ENCODE measurements around the gene VPS36. TPM values are rescaled to one million over a fixed set of nuclear protein-coding genes. Genes with fewer than 3 reads are reported as not detected.
"Not testable (repeated sequence)": the region's sequence is repeated elsewhere in the genome, so short reads cannot be mapped to it uniquely, and the experiment has no call there.

The VPS36 gene, protein sequence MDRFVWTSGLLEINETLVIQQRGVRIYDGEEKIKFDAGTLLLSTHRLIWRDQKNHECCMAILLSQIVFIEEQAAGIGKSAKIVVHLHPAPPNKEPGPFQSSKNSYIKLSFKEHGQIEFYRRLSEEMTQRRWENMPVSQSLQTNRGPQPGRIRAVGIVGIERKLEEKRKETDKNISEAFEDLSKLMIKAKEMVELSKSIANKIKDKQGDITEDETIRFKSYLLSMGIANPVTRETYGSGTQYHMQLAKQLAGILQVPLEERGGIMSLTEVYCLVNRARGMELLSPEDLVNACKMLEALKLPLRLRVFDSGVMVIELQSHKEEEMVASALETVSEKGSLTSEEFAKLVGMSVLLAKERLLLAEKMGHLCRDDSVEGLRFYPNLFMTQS
- 26.6 and 31.5 TPM in 2 replicates for total RNA-seq

DNA sequence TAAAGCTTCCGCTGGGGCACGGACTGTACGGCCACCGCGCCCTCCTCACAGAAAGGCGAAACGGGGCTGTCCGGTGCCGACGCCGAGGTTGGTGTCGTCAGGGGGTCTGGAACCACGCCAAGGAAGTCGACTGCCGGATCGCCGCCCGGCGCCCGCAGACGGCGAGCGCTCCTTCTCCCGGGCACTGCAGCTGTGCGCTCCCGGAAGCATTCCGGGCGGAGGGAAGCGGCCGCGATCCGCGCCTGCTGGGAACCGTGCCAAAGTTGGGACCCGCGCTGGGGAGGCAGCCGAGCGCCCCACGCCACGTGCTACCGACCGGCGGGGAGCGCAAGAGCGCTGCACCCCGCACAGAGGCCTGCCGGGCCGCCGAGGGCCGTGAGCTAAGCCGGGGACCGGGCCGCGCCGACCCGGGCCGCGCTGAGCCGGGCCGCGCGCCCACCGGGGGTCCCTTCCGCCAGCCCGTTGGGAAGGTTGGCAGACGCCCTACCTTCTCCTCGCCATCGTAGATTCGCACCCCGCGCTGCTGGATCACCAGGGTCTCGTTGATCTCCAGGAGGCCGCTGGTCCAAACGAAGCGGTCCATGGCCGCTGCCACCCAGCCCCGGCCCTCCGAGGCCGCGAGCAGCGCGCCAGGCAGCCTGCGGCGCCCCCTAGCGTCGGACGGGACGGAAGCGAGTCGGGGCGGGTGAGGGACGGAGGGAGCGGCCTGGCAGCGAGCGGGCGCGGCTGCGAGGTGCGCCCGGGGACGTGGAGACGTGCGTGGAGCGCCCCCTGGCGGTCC lies at the start of gene VPS36:
VPS36 (minus strand) TSS at position 623 of the 781 bp plus-strand sequence; CDS start at position 583, 40 bp downstream.
- DNase-seq (ENCODE audit: low read depth) = peak; percentile 54
- Histone ChIP-seq H3K27me3 (ENCODE audit: control insufficient read depth, insufficient read depth, low read length) (no peaks in the 10 kb centered on the region), H3K36me3 (ENCODE audit: control insufficient read depth, insufficient read depth, low read length) (no peaks in the 10 kb centered on the region), H3K4me3 (ENCODE audit: low read depth, low read length) (peak within 1 kb of the TSS; percentile 71)
- TF ChIP-seq, protein P1, sequence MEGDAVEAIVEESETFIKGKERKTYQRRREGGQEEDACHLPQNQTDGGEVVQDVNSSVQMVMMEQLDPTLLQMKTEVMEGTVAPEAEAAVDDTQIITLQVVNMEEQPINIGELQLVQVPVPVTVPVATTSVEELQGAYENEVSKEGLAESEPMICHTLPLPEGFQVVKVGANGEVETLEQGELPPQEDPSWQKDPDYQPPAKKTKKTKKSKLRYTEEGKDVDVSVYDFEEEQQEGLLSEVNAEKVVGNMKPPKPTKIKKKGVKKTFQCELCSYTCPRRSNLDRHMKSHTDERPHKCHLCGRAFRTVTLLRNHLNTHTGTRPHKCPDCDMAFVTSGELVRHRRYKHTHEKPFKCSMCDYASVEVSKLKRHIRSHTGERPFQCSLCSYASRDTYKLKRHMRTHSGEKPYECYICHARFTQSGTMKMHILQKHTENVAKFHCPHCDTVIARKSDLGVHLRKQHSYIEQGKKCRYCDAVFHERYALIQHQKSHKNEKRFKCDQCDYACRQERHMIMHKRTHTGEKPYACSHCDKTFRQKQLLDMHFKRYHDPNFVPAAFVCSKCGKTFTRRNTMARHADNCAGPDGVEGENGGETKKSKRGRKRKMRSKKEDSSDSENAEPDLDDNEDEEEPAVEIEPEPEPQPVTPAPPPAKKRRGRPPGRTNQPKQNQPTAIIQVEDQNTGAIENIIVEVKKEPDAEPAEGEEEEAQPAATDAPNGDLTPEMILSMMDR (IDR thresholded peaks at IDR 0.05; ENCODE audit: insufficient read depth, low read length, poor library complexity, severe bottlenecking) = peak; percentile 73

DNA sequence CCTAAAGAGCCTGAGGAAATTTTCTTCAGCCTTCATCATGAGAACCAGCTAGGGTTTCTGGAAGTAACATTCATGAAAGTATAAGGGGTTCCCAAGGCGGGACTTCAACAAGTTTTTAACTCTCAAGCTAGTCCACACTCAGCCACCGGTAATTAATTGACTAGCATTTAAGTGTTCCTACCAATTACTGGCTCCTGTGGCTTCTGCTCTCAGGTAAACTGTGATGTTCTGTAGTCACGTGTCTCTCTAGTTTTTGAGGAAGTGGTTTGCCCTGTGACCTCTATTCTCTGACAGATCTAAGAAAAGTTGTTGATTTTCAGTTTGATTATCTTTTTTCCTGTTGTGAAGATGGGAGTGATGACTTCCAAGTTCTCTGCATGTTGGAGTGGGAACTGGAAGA lies 47.5 kb upstream of the VPS36 start:
- not testable (repeated sequence) for H3K36me3 ChIP-seq (ENCODE audit: control insufficient read depth, insufficient read depth, low read length); H3K4me3 ChIP-seq (ENCODE audit: low read depth, low read length); H3K27me3 ChIP-seq (ENCODE audit: control insufficient read depth, insufficient read depth, low read length); DNase-seq (ENCODE audit: low read depth)

DNA sequence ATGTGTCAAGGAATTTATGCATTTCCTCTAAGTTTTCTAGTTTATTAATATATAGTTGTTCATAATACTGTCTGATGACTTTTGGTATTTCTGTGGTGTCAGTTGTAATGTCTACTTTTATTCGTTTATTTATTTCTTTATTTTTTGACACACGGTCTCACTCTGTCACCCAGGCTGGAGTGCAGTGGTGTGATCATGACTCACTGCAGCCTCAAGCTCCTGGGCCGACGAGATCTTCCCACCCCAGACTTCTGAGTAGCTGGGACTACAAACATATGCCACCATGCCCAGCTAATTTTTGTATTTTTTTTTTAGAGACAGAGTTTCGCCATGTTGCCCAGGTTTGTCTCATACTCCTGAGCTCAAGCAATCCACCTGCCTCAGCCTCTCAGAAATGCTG lies 43.8 kb upstream of the VPS36 start:
- H3K4me3 ChIP-seq (ENCODE audit: low read depth, low read length); H3K27me3 ChIP-seq (ENCODE audit: control insufficient read depth, insufficient read depth, low read length); H3K36me3 ChIP-seq (ENCODE audit: control insufficient read depth, insufficient read depth, low read length); DNase-seq (ENCODE audit: low read depth): not testable (repeated sequence)

DNA sequence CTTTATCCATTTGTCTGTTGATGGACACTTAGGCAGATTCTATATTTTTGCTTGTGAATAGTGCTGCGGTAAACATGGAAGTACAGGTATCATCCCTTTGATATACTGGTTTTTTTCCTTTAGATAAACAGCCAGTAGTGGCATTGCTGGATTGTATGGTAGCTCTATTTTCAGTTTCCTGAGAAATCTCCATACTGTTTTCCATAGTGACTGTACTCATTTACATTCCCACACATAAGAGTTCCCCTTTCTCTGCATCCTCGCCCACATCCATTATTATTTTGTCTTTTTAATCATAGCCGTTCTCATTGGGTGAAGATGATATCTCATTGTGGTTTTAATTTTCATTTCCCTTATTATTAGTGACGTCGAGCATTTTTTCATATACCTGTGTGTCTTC lies 40.6 kb upstream of the VPS36 start:
- not testable (repeated sequence) for H3K27me3 ChIP-seq (ENCODE audit: control insufficient read depth, insufficient read depth, low read length); H3K4me3 ChIP-seq (ENCODE audit: low read depth, low read length); H3K36me3 ChIP-seq (ENCODE audit: control insufficient read depth, insufficient read depth, low read length); DNase-seq (ENCODE audit: low read depth)

DNA sequence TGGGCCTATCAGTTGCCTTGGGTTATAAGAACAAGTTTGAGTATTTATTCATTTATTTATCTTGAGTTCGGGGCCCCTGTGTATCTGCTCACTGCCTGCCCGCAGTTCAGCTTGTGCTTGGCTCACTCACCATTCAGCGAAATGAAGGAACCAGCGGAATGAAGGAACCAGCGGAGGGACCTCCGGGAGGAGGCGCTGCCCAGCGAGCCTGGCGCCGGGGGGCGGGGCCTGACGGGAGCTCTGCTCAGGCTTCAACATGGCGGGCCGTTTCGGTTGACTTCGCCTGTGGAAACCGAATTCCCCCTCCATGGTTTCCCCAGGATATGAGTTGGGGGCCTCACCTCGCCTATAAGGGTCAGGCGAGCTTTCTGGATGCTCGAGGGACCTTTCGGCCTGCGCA lies 38.3 kb upstream of the VPS36 start:
- not testable (repeated sequence) for DNase-seq (ENCODE audit: low read depth); H3K4me3 ChIP-seq (ENCODE audit: low read depth, low read length); H3K36me3 ChIP-seq (ENCODE audit: control insufficient read depth, insufficient read depth, low read length); H3K27me3 ChIP-seq (ENCODE audit: control insufficient read depth, insufficient read depth, low read length)

DNA sequence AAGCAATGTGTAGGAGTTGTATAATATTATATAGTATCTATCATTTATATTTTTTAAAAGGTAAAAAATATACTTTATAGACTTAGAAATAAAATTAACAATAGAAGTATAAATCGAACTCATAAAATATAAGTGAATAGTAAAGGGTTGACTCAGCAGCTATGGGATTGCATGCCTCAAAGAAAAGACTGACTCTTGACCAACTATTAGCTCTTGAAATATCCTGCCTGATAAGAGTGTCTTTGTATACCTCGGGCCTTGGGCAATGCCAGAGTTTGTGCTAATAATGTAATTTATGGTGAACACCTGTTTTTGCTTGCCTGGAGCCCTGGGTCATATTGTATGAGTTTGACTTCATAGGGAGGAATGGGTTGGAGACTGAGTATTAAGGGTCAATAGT lies 36.6 kb upstream of the VPS36 start:
- not testable (repeated sequence) for H3K36me3 ChIP-seq (ENCODE audit: control insufficient read depth, insufficient read depth, low read length); DNase-seq (ENCODE audit: low read depth); H3K27me3 ChIP-seq (ENCODE audit: control insufficient read depth, insufficient read depth, low read length); H3K4me3 ChIP-seq (ENCODE audit: low read depth, low read length)

DNA sequence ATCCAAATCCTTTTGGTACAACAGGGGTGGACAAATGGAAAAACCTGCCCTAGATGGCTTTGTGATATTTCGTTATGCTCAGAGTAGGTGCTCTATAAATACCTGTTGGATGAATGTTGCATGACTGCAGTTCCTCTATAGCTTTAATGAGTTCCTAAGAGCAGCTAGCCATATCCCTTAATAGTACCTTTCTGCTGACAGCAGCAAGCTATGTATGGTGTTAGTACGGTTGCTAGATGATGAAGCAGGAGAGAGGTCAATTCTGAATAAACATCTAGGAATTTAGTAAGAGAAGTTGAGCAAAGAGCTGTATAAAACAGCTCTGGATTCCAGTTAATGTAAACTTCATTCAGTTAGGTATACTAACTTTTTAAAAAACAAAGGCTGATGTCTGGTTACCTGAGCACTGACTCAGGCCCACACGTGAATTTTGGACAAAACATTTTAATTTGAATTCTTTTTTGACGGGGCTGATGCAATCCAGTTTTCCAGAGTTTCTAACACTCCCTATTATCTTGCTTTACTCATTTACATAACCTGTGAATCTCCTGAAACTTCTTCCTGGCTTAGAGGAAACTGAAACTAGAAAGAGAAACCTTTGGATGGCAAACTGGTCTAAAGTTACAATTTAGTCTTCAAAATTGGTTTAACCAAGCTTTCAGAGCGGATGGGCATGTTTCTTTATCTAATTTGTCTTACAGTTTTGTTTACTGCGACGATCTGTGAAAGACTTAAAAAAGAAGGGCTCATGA lies 30.4 kb upstream of the VPS36 start:
- H3K27me3 ChIP-seq (ENCODE audit: control insufficient read depth, insufficient read depth, low read length); H3K36me3 ChIP-seq (ENCODE audit: control insufficient read depth, insufficient read depth, low read length); DNase-seq (ENCODE audit: low read depth); H3K4me3 ChIP-seq (ENCODE audit: low read depth, low read length): not testable (repeated sequence)

DNA sequence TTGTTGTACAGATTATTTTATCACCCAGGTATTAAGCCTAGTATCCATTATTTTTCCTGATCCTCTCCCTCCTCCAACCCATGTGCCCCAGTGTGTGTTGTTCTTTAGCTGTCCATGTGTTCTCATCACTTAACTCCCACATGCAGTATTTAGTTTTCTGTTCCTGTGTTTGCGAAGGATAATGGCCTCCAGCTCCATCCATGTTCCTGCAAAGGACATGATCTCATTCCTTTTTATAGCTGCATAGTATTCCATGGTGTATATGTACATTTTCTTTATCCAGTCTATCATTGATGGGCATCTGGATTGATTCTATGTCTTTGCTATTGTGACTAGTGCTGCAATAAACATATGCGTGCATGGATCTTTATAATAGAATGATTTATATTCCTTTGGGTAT lies 18.1 kb upstream of the VPS36 start:
- not testable (repeated sequence) for H3K4me3 ChIP-seq (ENCODE audit: low read depth, low read length); DNase-seq (ENCODE audit: low read depth); H3K27me3 ChIP-seq (ENCODE audit: control insufficient read depth, insufficient read depth, low read length); H3K36me3 ChIP-seq (ENCODE audit: control insufficient read depth, insufficient read depth, low read length)

DNA sequence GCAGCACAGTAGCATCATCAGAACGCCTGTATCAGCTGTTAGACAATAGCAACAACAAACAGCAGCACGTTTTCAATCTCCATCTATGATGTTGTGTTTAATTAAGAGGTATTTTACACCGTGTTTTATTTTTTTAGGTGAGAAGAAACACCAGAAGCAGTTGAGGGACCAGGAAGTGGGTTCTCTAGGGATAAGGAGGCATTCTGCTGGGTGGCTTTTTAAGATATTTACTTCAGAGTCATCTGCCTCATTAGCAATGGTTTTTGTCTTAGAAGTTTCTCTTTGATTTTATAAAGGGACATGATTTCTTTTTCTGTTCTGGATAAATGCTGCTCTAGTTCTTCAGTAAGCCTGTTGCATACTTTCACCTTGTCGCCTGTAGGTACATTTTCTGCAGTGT lies 13.1 kb upstream of the VPS36 start:
- H3K27me3 ChIP-seq (ENCODE audit: control insufficient read depth, insufficient read depth, low read length) = no peaks in the 10 kb centered on the region
- TF ChIP-seq, protein P1 (IDR thresholded peaks at IDR 0.05; ENCODE audit: insufficient read depth, low read length, poor library complexity, severe bottlenecking) = no peak
- H3K4me3 ChIP-seq (ENCODE audit: low read depth, low read length) = no peak overlapping the region
- no peaks in the 10 kb centered on the region for H3K36me3 ChIP-seq (ENCODE audit: control insufficient read depth, insufficient read depth, low read length)
- DNase-seq (ENCODE audit: low read depth) = no peak
